PC-9 (cell line): Measurements from ENCODE around the gene PLXDC1. TPM values are rescaled to one million over a fixed set of nuclear protein-coding genes. Genes with fewer than 3 reads are reported as not detected.
"Not testable (repeated sequence)": the region's sequence is repeated elsewhere in the genome, so short reads cannot be mapped to it uniquely, and the experiment has no call there.

Experiments used
- BruUV-seq: library from RNA; stranded (reverse); fragments of 400-500 nt; replicated peaks from 2 replicates; lab custom pipeline; 2021; lab: Mats Ljungman, UMichigan
- CTCF ChIA-PET: fragments of 300-600 bp; sonication (Branson Sonifier 250); formaldehyde crosslinking; loops from one replicate; lab custom pipeline; 2022; ENCODE audit warnings: antibody characterized with exemption; lab: Charles Lee
- POLR2A ChIA-PET: fragments of 300-600 bp; sonication (Branson Sonifier 250); formaldehyde crosslinking; loops from one replicate; lab custom pipeline; 2022; ENCODE audit warnings: antibody characterized with exemption; ENCODE audit not compliant: unreplicated experiment; lab: Charles Lee
- DNase-seq, 2 experiments: peaks; one replicate each; pipeline versions ENCODE4 v3.0.0 to v3.0.0-alpha.2; 2015 to 2022; ENCODE audit warnings: mixed read lengths in 1 of 2
- H2AFZ ChIP-seq: fragments of 200-600 bp; sonication (generic); 2 replicates; pipeline ENCODE4 v1.8.1; 2017; ENCODE audit warnings: antibody characterized with exemption
- H3F3A ChIP-seq: fragments of 200-600 bp; sonication (generic); 2 replicates; pipeline ENCODE4 v1.8.1; 2017; ENCODE audit warnings: antibody characterized with exemption, mild to moderate bottlenecking, low read depth; ENCODE audit not compliant: insufficient read depth
- H3K27ac ChIP-seq: fragments of 200-600 bp; sonication (generic); 2 replicates; pipeline ENCODE4 v1.6.1; 2016; ENCODE audit warnings: mixed run types
- H3K27me3 ChIP-seq: fragments of 200-600 bp; sonication (generic); 2 replicates; pipeline ENCODE4 v1.6.1; 2016; ENCODE audit warnings: low read depth, mixed run types; ENCODE audit not compliant: insufficient read depth
- H3K36me3 ChIP-seq: fragments of 200-600 bp; sonication (generic); 2 replicates; pipeline ENCODE4 v1.6.1; 2016; ENCODE audit warnings: low read depth, mixed run types
- H3K4me1 ChIP-seq: fragments of 200-600 bp; sonication (generic); replicated peaks from 2 replicates; pipeline ENCODE4 v1.6.1; 2016; ENCODE audit warnings: mixed run types; ENCODE audit not compliant: insufficient read depth
- H3K4me2 ChIP-seq: fragments of 200-600 bp; sonication (generic); 2 replicates; pipeline ENCODE4 v1.6.1; 2017; ENCODE audit warnings: mixed run types
- H3K4me3 ChIP-seq: fragments of 200-600 bp; sonication (generic); 2 replicates; pipeline ENCODE4 v1.6.1; 2016; ENCODE audit warnings: mixed run types
- H3K79me2 ChIP-seq: fragments of 200-600 bp; sonication (generic); 2 replicates; pipeline ENCODE4 v1.6.1; 2017; ENCODE audit warnings: low read depth, mixed run types
- H3K9me2 ChIP-seq: fragments of 200-600 bp; sonication (generic); 2 replicates; pipeline ENCODE4 v1.8.1; 2017; ENCODE audit warnings: mild to moderate bottlenecking; ENCODE audit not compliant: insufficient read depth
- H3K9me3 ChIP-seq: fragments of 200-600 bp; sonication (generic); 2 replicates; pipeline ENCODE4 v1.8.1; 2016; ENCODE audit warnings: low read depth; ENCODE audit not compliant: insufficient read depth
- H4K20me1 ChIP-seq: fragments of 200-600 bp; sonication (generic); 2 replicates; pipeline ENCODE4 v1.8.1; 2017; ENCODE audit not compliant: insufficient read depth
- CTCF ChIP-seq: fragments of 200-600 bp; sonication (generic); conservative IDR thresholded peaks from 2 replicates; pipeline ENCODE4 v1.6.1; 2017; ENCODE audit warnings: mixed run types, antibody characterized with exemption, mild to moderate bottlenecking, moderate library complexity
- EZH2 ChIP-seq: fragments of 200-600 bp; sonication (generic); IDR thresholded peaks from 2 replicates; pipeline ENCODE4 v1.8.0; 2017; ENCODE audit warnings: antibody characterized with exemption, low read depth
- intact Hi-C: fragments of 100-400 bp; cut with micrococcal nuclease; formaldehyde crosslinking; loops from one replicate; pipeline ENCODE4 v1.10.0; 2022; ENCODE audit not compliant: unreplicated experiment
- total RNA-seq: library from RNA; stranded (reverse); gene quantifications from 2 replicates; pipeline ENCODE4 v1.2.3, GENCODE V29; 2021

The PLXDC1 gene
- total RNA-seq, 1 experiment from 2014 or later, result 2.5 TPM

GRCh38 chr17:39132192-39132610 is 19.2 kb downstream of the PLXDC1 start:
- Histone ChIP-seq H2AFZ (no peak overlapping the region), H3K9me2 (no peaks in the 10 kb centered on the region), H3K27ac (no peak overlapping the region), H3K79me2 (no peaks in the 10 kb centered on the region), H3K9me3 (no peaks in the 10 kb centered on the region), H3K4me2 (no peak overlapping the region), H3K4me1 (no peaks in the 10 kb centered on the region), H3F3A (no peaks in the 10 kb centered on the region), H3K27me3 (no peaks in the 10 kb centered on the region), H4K20me1 (no peaks in the 10 kb centered on the region), H3K4me3 (no peak overlapping the region), H3K36me3 (no peaks in the 10 kb centered on the region)
- BruUV-seq, result no TSS peak
- no peak for DNase-seq
- ChIA-PET CTCF (interaction anchor here (0.6 kb wide), 1 partner anchor 681 kb away, joined by 5 read pairs; no protein-coding TSS in a partner anchor), POLR2A (no interaction called here)
- TF ChIP-seq EZH2 (no peak), CTCF (no peak)
- intact Hi-C loops, result no loop called here

- Histone ChIP-seq H3K4me3 (no peak overlapping the region), H4K20me1 (no peaks in the 10 kb centered on the region), H3K9me3 (no peaks in the 10 kb centered on the region), H3K9me2 (no peaks in the 10 kb centered on the region), H3K79me2 (no peaks in the 10 kb centered on the region), H3K4me2 (no peak overlapping the region), H3K27ac (no peak overlapping the region), H2AFZ (no peak overlapping the region), H3K36me3 (no peaks in the 10 kb centered on the region), H3F3A (no peaks in the 10 kb centered on the region), H3K4me1 (no peaks in the 10 kb centered on the region), H3K27me3 (no peaks in the 10 kb centered on the region)
- BruUV-seq, result no TSS peak
- CTCF ChIA-PET, result interaction anchor here (0.6 kb wide), 1 partner anchor 681 kb away, joined by 5 read pairs; no protein-coding TSS in a partner anchor
- no peak for DNase-seq
- intact Hi-C loops, result loop anchor here (2.0 kb wide), 1 partner anchor 31 kb away; no protein-coding TSS in a partner anchor
- POLR2A ChIA-PET, result interaction anchor here (0.6 kb wide), 1 partner anchor 68 kb away, joined by 5 read pairs; the partner anchor contains the start of gene RPL19
- TF ChIP-seq EZH2, result no peak
- no peak for TF ChIP-seq CTCF
Observed at GRCh38 chr17:39131616-39132015, 19.8 kb downstream of the PLXDC1 start.

GRCh38 chr17:39130205-39130604 is 21.2 kb downstream of the PLXDC1 start:
- no peak for DNase-seq
- Histone ChIP-seq H2AFZ (no peak overlapping the region), H3K27me3 (no peaks in the 10 kb centered on the region), H3K79me2 (no peaks in the 10 kb centered on the region), H3K27ac (no peak overlapping the region), H3K9me2 (no peaks in the 10 kb centered on the region), H3K9me3 (no peaks in the 10 kb centered on the region), H3K4me3 (no peak overlapping the region), H3K4me1 (no peaks in the 10 kb centered on the region), H3F3A (no peaks in the 10 kb centered on the region), H4K20me1 (no peaks in the 10 kb centered on the region), H3K4me2 (no peak overlapping the region), H3K36me3 (no peaks in the 10 kb centered on the region)
- ChIA-PET CTCF (no interaction called here), POLR2A (no interaction called here)
- TF ChIP-seq EZH2 (no peak), CTCF (no peak)
- intact Hi-C loops, result loop anchor here (2.0 kb wide), 1 partner anchor 29 kb away; no protein-coding TSS in a partner anchor
- BruUV-seq, result no TSS peak

GRCh38 chr17:39129544-39129943 is 21.9 kb downstream of the PLXDC1 start:
- POLR2A ChIA-PET, H3K79me2 ChIP-seq, H3K9me2 ChIP-seq, H3K4me2 ChIP-seq, H2AFZ ChIP-seq, H3K27ac ChIP-seq, H4K20me1 ChIP-seq, H3K4me3 ChIP-seq, H3K4me1 ChIP-seq, intact Hi-C loops, H3K9me3 ChIP-seq, H3K27me3 ChIP-seq, CTCF ChIA-PET, BruUV-seq, DNase-seq, H3K36me3 ChIP-seq, H3F3A ChIP-seq: not testable (repeated sequence)
